IMR-90 (cell line): ENCODE data around the gene AFTPH. TPM values are rescaled to one million over a fixed set of nuclear protein-coding genes. Genes with fewer than 3 reads are reported as not detected.

Source experiments
- ATAC-seq: fragments of 200-7000 bp; cut with Tn5 transposase; 2 replicates; pipeline ENCODE4 v1.9.1; 2020; ENCODE audit warnings: low read depth, mild to moderate bottlenecking, moderate library complexity
- BruUV-seq: library from RNA; stranded (reverse); fragments of 400-500 nt; replicated peaks from 2 replicates; lab custom pipeline; 2021; lab: Mats Ljungman, UMichigan
- CTCF ChIA-PET: fragments of 300-600 bp; formaldehyde crosslinking; extraction: SDS; loops from one replicate; lab custom pipeline; 2021; ENCODE audit warnings: antibody characterized with exemption; lab: Yijun Ruan, JAX
- POLR2A ChIA-PET: fragments of 300-600 bp; sonication (Branson Sonifier 250); formaldehyde crosslinking; loops from one replicate; lab custom pipeline; 2022; ENCODE audit warnings: antibody characterized with exemption; ENCODE audit not compliant: unreplicated experiment; lab: Charles Lee
- DNase-seq: peaks from one replicate; pipeline ENCODE4 v3.0.0; 2013
- H2AFZ ChIP-seq: replicated peaks from 2 replicates; pipeline ENCODE3; 2013; ENCODE audit warnings: low read length, mild to moderate bottlenecking; ENCODE audit not compliant: poor library complexity
- H2AK5ac ChIP-seq: 2 replicates; pipeline ENCODE4 v1.6.1; 2013; ENCODE audit warnings: low read depth, low read length, inconsistent platforms
- H2AK9ac ChIP-seq: replicated peaks from 2 replicates; pipeline ENCODE3; 2013; ENCODE audit warnings: mild to moderate bottlenecking, low read depth, low read length, moderate library complexity; ENCODE audit not compliant: poor library complexity
- H2BK120ac ChIP-seq: 2 replicates; pipeline ENCODE4 v1.6.1; 2013; ENCODE audit warnings: low read depth, low read length, inconsistent platforms
- H2BK15ac ChIP-seq: 3 replicates; pipeline ENCODE4 v1.6.1; 2013; ENCODE audit warnings: low read depth, low read length, inconsistent platforms
- H2BK20ac ChIP-seq: 2 replicates; pipeline ENCODE4 v1.6.1; 2013; ENCODE audit warnings: low read depth, mild to moderate bottlenecking, inconsistent platforms, low read length, moderate library complexity
- H2BK5ac ChIP-seq: 2 replicates; pipeline ENCODE4 v1.6.1; 2013; ENCODE audit warnings: mild to moderate bottlenecking, low read depth, low read length, inconsistent platforms; ENCODE audit not compliant: poor library complexity, severe bottlenecking
- H3K14ac ChIP-seq: replicated peaks from 2 replicates; pipeline ENCODE4 v1.6.1; 2013; ENCODE audit warnings: low read depth, low read length, inconsistent platforms
- H3K18ac ChIP-seq: 2 replicates; pipeline ENCODE4 v1.6.1; 2013; ENCODE audit warnings: low read depth, low read length, control low read depth
- H3K23ac ChIP-seq: 2 replicates; pipeline ENCODE4 v1.6.1; 2013; ENCODE audit warnings: low read depth, low read length, inconsistent platforms
- H3K27ac ChIP-seq: 2 replicates; pipeline ENCODE4 v1.5.1; 2013; ENCODE audit warnings: mild to moderate bottlenecking, control low read depth, low read length; ENCODE audit not compliant: insufficient read depth
- H3K27me3 ChIP-seq: 2 replicates; pipeline ENCODE4 v1.6.1; 2013; ENCODE audit warnings: low read length; ENCODE audit not compliant: control insufficient read depth, insufficient read depth
- H3K36me3 ChIP-seq: 2 replicates; pipeline ENCODE4 v1.6.1; 2013; ENCODE audit warnings: low read length, mixed read lengths; ENCODE audit not compliant: control insufficient read depth, insufficient read depth
- H3K4ac ChIP-seq: 2 replicates; pipeline ENCODE4 v1.6.1; 2013; ENCODE audit warnings: low read depth, low read length, inconsistent platforms
- H3K4me1 ChIP-seq: 2 replicates; pipeline ENCODE4 v1.6.1; 2013; ENCODE audit warnings: low read length, mixed read lengths; ENCODE audit not compliant: control insufficient read depth, insufficient read depth
- H3K4me2 ChIP-seq: 2 replicates; pipeline ENCODE4 v1.6.1; 2013; ENCODE audit warnings: low read depth, mild to moderate bottlenecking, control low read depth, low read length, moderate library complexity
- H3K4me3 ChIP-seq: 2 replicates; pipeline ENCODE4 v1.5.1; 2013; ENCODE audit warnings: low read depth, mild to moderate bottlenecking, control low read depth, low read length, moderate library complexity; ENCODE audit not compliant: insufficient read depth
- H3K56ac ChIP-seq: 2 replicates; pipeline ENCODE4 v1.6.1; 2013; ENCODE audit warnings: low read length, inconsistent platforms; ENCODE audit not compliant: insufficient read depth; ENCODE audit errors: extremely low read depth
- H3K79me1 ChIP-seq, 2 experiments: 2 replicates each; pipeline ENCODE4 v1.6.1; 2013; ENCODE audit warnings: low read length in 2 of 2, inconsistent platforms in 1 of 2, low read depth in 1 of 2
- H3K9ac ChIP-seq: 2 replicates; pipeline ENCODE4 v1.6.1; 2013; ENCODE audit warnings: low read depth, low read length, control low read depth
- H3K9me1 ChIP-seq: 2 replicates; pipeline ENCODE4 v1.6.1; 2013; ENCODE audit warnings: low read length, inconsistent platforms; ENCODE audit not compliant: insufficient read depth
- H3K9me3 ChIP-seq: 2 replicates; pipeline ENCODE4 v1.6.1; 2013; ENCODE audit warnings: low read length; ENCODE audit not compliant: control insufficient read depth, insufficient read depth
- H4K20me1 ChIP-seq: 2 replicates; pipeline ENCODE4 v1.6.1; 2013; ENCODE audit warnings: low read length, inconsistent platforms; ENCODE audit not compliant: insufficient read depth
- H4K5ac ChIP-seq: 2 replicates; pipeline ENCODE4 v1.6.1; 2013; ENCODE audit warnings: mild to moderate bottlenecking, low read depth, low read length, control low read depth
- H4K8ac ChIP-seq, 2 experiments: 2 replicates each; pipeline ENCODE4 v1.6.1; 2013; ENCODE audit warnings: low read depth in 2 of 2, low read length in 2 of 2, control low read depth in 1 of 2, inconsistent platforms in 1 of 2
- H4K91ac ChIP-seq: 2 replicates; pipeline ENCODE4 v1.6.1; 2013; ENCODE audit warnings: low read depth, low read length, inconsistent platforms; ENCODE audit not compliant: insufficient read depth
- BHLHE40 ChIP-seq: fragments of 150-350 bp; IDR thresholded peaks from 2 replicates; pipeline ENCODE4 v1.6.1; 2016; ENCODE audit warnings: mild to moderate bottlenecking, low read depth, low read length
- CHD1 ChIP-seq: IDR thresholded peaks from 2 replicates; pipeline ENCODE4 v1.6.1; 2012; ENCODE audit warnings: low read depth, low read length, improper control_type of control experiment
- CTCF ChIP-seq: conservative IDR thresholded peaks from 2 replicates; pipeline ENCODE4 v1.5.1; 2012; ENCODE audit warnings: mild to moderate bottlenecking, low read depth, low read length, improper control_type of control experiment
- ELK1 ChIP-seq: fragments of 150-350 bp; IDR thresholded peaks from 2 replicates; pipeline ENCODE4 v1.6.1; 2016; ENCODE audit warnings: low read depth, mild to moderate bottlenecking, low read length, moderate library complexity, borderline replicate concordance
- MAFK ChIP-seq: IDR thresholded peaks from 2 replicates; pipeline ENCODE4 v1.6.1; 2012; ENCODE audit warnings: low read depth, low read length, improper control_type of control experiment
- MAZ ChIP-seq: IDR thresholded peaks from 2 replicates; pipeline ENCODE4 v1.6.1; 2012; ENCODE audit warnings: low read depth, mild to moderate bottlenecking, low read length, improper control_type of control experiment, moderate library complexity, borderline replicate concordance
- NFE2L2 ChIP-seq: fragments of 150-350 bp; IDR thresholded peaks from 2 replicates; pipeline ENCODE4 v1.6.1; 2016; ENCODE audit warnings: low read depth, mild to moderate bottlenecking, low read length
- RCOR1 ChIP-seq: IDR thresholded peaks from 2 replicates; pipeline ENCODE4 v1.6.1; 2012; ENCODE audit warnings: mild to moderate bottlenecking, low read length, improper control_type of control experiment; ENCODE audit not compliant: insufficient replicate concordance
- RFX5 ChIP-seq: IDR thresholded peaks from 2 replicates; pipeline ENCODE4 v1.8.0; 2012; ENCODE audit warnings: low read depth, mild to moderate bottlenecking, low read length, moderate library complexity
- USF2 ChIP-seq: fragments of 150-350 bp; IDR thresholded peaks from 2 replicates; pipeline ENCODE4 v1.6.1; 2017; ENCODE audit warnings: mild to moderate bottlenecking, antibody characterized with exemption, low read length, low read depth
- WGBS, 2 experiments: methylation state at CpG; one replicate each; pipeline versions ENCODE4 v1.1.5 to v1.1.7; 2013; ENCODE audit warnings: missing lambda C conversion rate in 2 of 2; ENCODE audit not compliant: insufficient read length in 1 of 2; ENCODE audit errors: extremely low coverage in 2 of 2; 5-methylcytosine and 5-hydroxymethylcytosine counted together
- dilution Hi-C: fragments of 300-500 bp; cut with HindIII; formaldehyde crosslinking; loops from one replicate; pipeline ENCODE4 v1.14.3; 2018; ENCODE audit warnings: low sequenced_read_pairs; ENCODE audit not compliant: unreplicated experiment
- in situ Hi-C: fragments of 300-500 bp; cut with MboI; formaldehyde crosslinking; loops from 3 replicates; pipeline ENCODE4 v1.14.3; 2019; ENCODE audit warnings: low sequenced_read_pairs, inconsistent platforms, mixed read lengths
- intact Hi-C: fragments of 100-400 bp; cut with micrococcal nuclease; formaldehyde crosslinking; loops from 2 replicates; pipeline ENCODE4 v1.10.0; 2022
- polyA plus RNA-seq, 3 experiments: library from polyadenylated mRNA; depleted of rRNA; stranded (reverse); fragments of >200 nt; gene quantifications; 2 replicates each; pipeline ENCODE4 v1.2.3, GENCODE V29; 2012; ENCODE audit warnings: low replicate concordance in 1 of 3
- total RNA-seq: library from RNA; depleted of rRNA; stranded (reverse); fragments of >200 nt; gene quantifications from 2 replicates; pipeline ENCODE4 v1.2.3, GENCODE V29; 2012

Gene AFTPH
- total and polyA plus RNA-seq, 2 of the 4 experiments (the other 2 are of a cell fraction) = 9.4 to 19.9 TPM

GRCh38 chr2:64538764-64539433 is 14.8 kb downstream of the AFTPH start:
- Histone ChIP-seq H2BK120ac (no peak overlapping the region), H3K56ac (no peak overlapping the region), H3K9me1 (no peaks in the 10 kb centered on the region), H3K14ac (no peak overlapping the region), H3K27me3 (no peaks in the 10 kb centered on the region), H2BK20ac (no peak overlapping the region), H2AK5ac (no peak overlapping the region), H2BK15ac (no peak overlapping the region), H3K4me3 (no peak overlapping the region), H3K4me1 (peaks cover 5% of the 10 kb centered on the region), H3K18ac (no peak overlapping the region), H3K9ac (no peak overlapping the region), H4K20me1 (peaks cover 12% of the 10 kb centered on the region; the same call in 1 of the 2 replicates), H4K5ac (no peak overlapping the region), H3K36me3 (no peaks in the 10 kb centered on the region), H3K27ac (no peak overlapping the region), H2BK5ac (no peak overlapping the region), H3K23ac (no peak overlapping the region), H2AFZ (no peak overlapping the region), H4K91ac (no peak overlapping the region), H3K4me2 (peak overlapping the region; percentile 42; the same call in 1 of the 2 replicates), H3K4ac (no peak overlapping the region), H3K79me1 (peaks cover 23 to 36% of the 10 kb centered on the region in 2 experiments), H4K8ac (no peak overlapping the region), H2AK9ac (no peak overlapping the region), H3K9me3 (no peaks in the 10 kb centered on the region)
- dilution Hi-C loops (no loop called here), intact Hi-C loops (no loop called here), in situ Hi-C loops (no loop called here)
- ATAC-seq = no peak
- WGBS, 2 experiments = no CpG with 5 or more reads among the region's 3 CpGs
- no TSS peak for BruUV-seq
- ChIA-PET CTCF (interaction anchor here (1.1 kb wide), 1 partner anchor 12 kb away, joined by 4 read pairs; no protein-coding TSS in a partner anchor), POLR2A (no interaction called here)
- peak; percentile 41 for DNase-seq
- no peak for TF ChIP-seq MAZ
- no peak for TF ChIP-seq RFX5
- no peak for TF ChIP-seq USF2
- no peak for TF ChIP-seq RCOR1
- no peak for TF ChIP-seq NFE2L2
- no peak for TF ChIP-seq MAFK
- TF ChIP-seq BHLHE40 = no peak
- no peak for TF ChIP-seq CTCF
- no peak for TF ChIP-seq ELK1
- no peak for TF ChIP-seq CHD1
